H9 (cell line): ENCODE results near the gene RNF215. TPM values are rescaled to one million over a fixed set of nuclear protein-coding genes. Genes with fewer than 3 reads are reported as not detected.
A peak's percentile ranks its signal among the peaks of the same experiment; 100 is the strongest.

Experiments used
- DNase-seq: peaks from one replicate; pipeline ENCODE4 v3.0.0-alpha.2; 2017
- H2AFZ ChIP-seq: one replicate; pipeline ENCODE4 v1.6.1; 2013; ENCODE audit warnings: mild to moderate bottlenecking, low read length, control low read depth, moderate library complexity
- H2AK5ac ChIP-seq: 2 replicates; pipeline ENCODE4 v1.6.1; 2013; ENCODE audit warnings: low read length, control low read depth, mixed read lengths; ENCODE audit not compliant: insufficient read length
- H2BK120ac ChIP-seq: one replicate; pipeline ENCODE4 v1.6.1; 2013; ENCODE audit warnings: low read depth, mild to moderate bottlenecking, low read length, control low read depth, inconsistent platforms; ENCODE audit not compliant: poor library complexity, severe bottlenecking
- H2BK12ac ChIP-seq: 2 replicates; pipeline ENCODE4 v1.6.1; 2013; ENCODE audit warnings: low read length, control low read depth, mixed read lengths, low read depth; ENCODE audit not compliant: insufficient read length
- H2BK15ac ChIP-seq: 2 replicates; pipeline ENCODE4 v1.6.1; 2013; ENCODE audit warnings: low read depth, low read length, control low read depth
- H2BK20ac ChIP-seq: one replicate; pipeline ENCODE4 v1.6.1; 2013; ENCODE audit warnings: low read depth, mild to moderate bottlenecking, low read length, control low read depth, inconsistent platforms; ENCODE audit not compliant: poor library complexity, severe bottlenecking
- H2BK5ac ChIP-seq: 2 replicates; pipeline ENCODE4 v1.6.1; 2013; ENCODE audit warnings: low read length, control low read depth, mixed read lengths; ENCODE audit not compliant: insufficient read length
- H3K14ac ChIP-seq: 2 replicates; pipeline ENCODE4 v1.6.1; 2013; ENCODE audit warnings: low read length, control low read depth; ENCODE audit not compliant: insufficient read depth
- H3K18ac ChIP-seq: 2 replicates; pipeline ENCODE4 v1.6.1; 2013; ENCODE audit warnings: low read depth, mild to moderate bottlenecking, mixed read lengths, low read length, control low read depth; ENCODE audit not compliant: insufficient read length
- H3K23ac ChIP-seq: 2 replicates; pipeline ENCODE4 v1.6.1; 2013; ENCODE audit warnings: low read length, control low read depth, mixed read lengths, low read depth; ENCODE audit not compliant: insufficient read length
- H3K23me2 ChIP-seq: 2 replicates; pipeline ENCODE4 v1.6.1; 2013; ENCODE audit warnings: low read depth, mild to moderate bottlenecking, mixed read lengths, low read length, control low read depth; ENCODE audit not compliant: insufficient read length, poor library complexity, severe bottlenecking
- H3K27ac ChIP-seq: 2 replicates; pipeline ENCODE4 v1.5.1; 2013; ENCODE audit warnings: low read length, control low read depth, mixed read lengths, low read depth; ENCODE audit not compliant: insufficient read length
- H3K27me3 ChIP-seq: 2 replicates; pipeline ENCODE4 v1.6.1; 2013; ENCODE audit warnings: low read length, control low read depth, inconsistent platforms; ENCODE audit not compliant: insufficient read depth
- H3K4ac ChIP-seq: 2 replicates; pipeline ENCODE4 v1.6.1; 2013; ENCODE audit warnings: low read depth, mild to moderate bottlenecking, control low read depth, inconsistent platforms, low read length, moderate library complexity
- H3K4me1 ChIP-seq: 2 replicates; pipeline ENCODE4 v1.6.1; 2013; ENCODE audit warnings: low read length, control low read depth, inconsistent platforms; ENCODE audit not compliant: insufficient read depth
- H3K4me2 ChIP-seq: 2 replicates; pipeline ENCODE4 v1.6.1; 2013; ENCODE audit warnings: low read length, control low read depth, mixed read lengths; ENCODE audit not compliant: insufficient read length, insufficient read depth
- H3K56ac ChIP-seq: 2 replicates; pipeline ENCODE4 v1.6.1; 2013; ENCODE audit warnings: low read depth, mild to moderate bottlenecking, mixed read lengths, low read length, control low read depth; ENCODE audit not compliant: insufficient read length
- H3K79me1 ChIP-seq: 2 replicates; pipeline ENCODE4 v1.6.1; 2013; ENCODE audit warnings: low read depth, mild to moderate bottlenecking, moderate library complexity, low read length, control low read depth, inconsistent platforms; ENCODE audit not compliant: insufficient read depth, poor library complexity, severe bottlenecking
- H3K79me2 ChIP-seq: 2 replicates; pipeline ENCODE4 v1.6.1; 2013; ENCODE audit warnings: low read length, control low read depth, inconsistent platforms; ENCODE audit not compliant: insufficient read depth
- H3K9ac ChIP-seq: 2 replicates; pipeline ENCODE4 v1.6.1; 2013; ENCODE audit warnings: low read length, control low read depth, mixed read lengths; ENCODE audit not compliant: insufficient read length; ENCODE audit errors: extremely low read depth
- H3K9me3 ChIP-seq: one replicate; pipeline ENCODE4 v1.6.1; 2013; ENCODE audit warnings: low read depth, low read length, inconsistent platforms; ENCODE audit not compliant: control insufficient read depth
- H3T11ph ChIP-seq: one replicate; pipeline ENCODE4 v1.6.1; 2013; ENCODE audit warnings: mild to moderate bottlenecking, low read length, control low read depth, inconsistent platforms
- H4K20me1 ChIP-seq: one replicate; pipeline ENCODE4 v1.6.1; 2013; ENCODE audit not compliant: control insufficient read depth, insufficient read length, insufficient read depth
- H4K5ac ChIP-seq: 2 replicates; pipeline ENCODE4 v1.6.1; 2013; ENCODE audit warnings: low read depth, mild to moderate bottlenecking, mixed read lengths, low read length, control low read depth; ENCODE audit not compliant: insufficient read length
- H4K8ac ChIP-seq: replicated peaks from 2 replicates; pipeline ENCODE4 v1.6.1; 2013; ENCODE audit warnings: low read length, control low read depth, mixed read lengths, low read depth; ENCODE audit not compliant: insufficient read length
- H4K91ac ChIP-seq: 2 replicates; pipeline ENCODE4 v1.6.1; 2013; ENCODE audit warnings: low read depth, mild to moderate bottlenecking, moderate library complexity, mixed read lengths, low read length, control low read depth; ENCODE audit not compliant: insufficient read length
- H3K27ac Mint-ChIP-seq, 3 experiments: 2 replicates in 2 of 3; 3 replicates in 1 of 3; pipeline ENCODE4 v1.8.0; 2020 to 2021; ENCODE audit warnings: mixed read lengths in 3 of 3, mild to moderate bottlenecking in 1 of 3, moderate library complexity in 1 of 3
- H3K27me3 Mint-ChIP-seq: 2 replicates; pipeline ENCODE4 v1.8.0; 2021; ENCODE audit warnings: low read depth, mild to moderate bottlenecking, moderate library complexity, mixed read lengths
- H3K36me3 Mint-ChIP-seq, 3 experiments: 2 replicates in 2 of 3; 3 replicates in 1 of 3; pipeline ENCODE4 v1.8.0; 2020 to 2021; ENCODE audit warnings: low read depth in 3 of 3, mixed read lengths in 3 of 3; ENCODE audit not compliant: insufficient read depth in 1 of 3
- H3K4me1 Mint-ChIP-seq, 2 experiments: 2 replicates each; pipeline ENCODE4 v1.8.0; 2020; ENCODE audit warnings: mixed read lengths in 2 of 2
- H3K4me3 Mint-ChIP-seq, 2 experiments: 2 replicates in 1 of 2; 3 replicates in 1 of 2; pipeline ENCODE4 v1.8.0; 2020 to 2021; ENCODE audit warnings: mild to moderate bottlenecking in 2 of 2, mixed read lengths in 2 of 2, moderate library complexity in 1 of 2
- H3K9me3 Mint-ChIP-seq, 2 experiments: 2 replicates in 1 of 2; 3 replicates in 1 of 2; pipeline ENCODE4 v1.8.0; 2020; ENCODE audit warnings: mild to moderate bottlenecking in 2 of 2, mixed read lengths in 2 of 2, moderate library complexity in 1 of 2
- WGBS: extraction: QIAGEN DNeasy Blood & Tissue Kit; methylation state at CpG from one replicate; pipeline ENCODE4 v1.1.7; 2013; ENCODE audit warnings: missing lambda C conversion rate, low lambda C conversion rate, mixed read lengths; ENCODE audit not compliant: insufficient read length; ENCODE audit errors: extremely low coverage; 5-methylcytosine and 5-hydroxymethylcytosine counted together
- total RNA-seq: library from RNA; stranded (reverse); gene quantifications from 2 replicates; pipeline ENCODE4 v1.2.1, GENCODE V29; 2021
- TF ChIP-seq, protein P1 (sequence below): fragments of 200-600 bp; sonication (generic); conservative IDR thresholded peaks from 3 replicates; pipeline ENCODE4 v1.8.0; 2021; ENCODE audit warnings: antibody characterized with exemption, mild to moderate bottlenecking

Gene RNF215
- total RNA-seq, 1 experiment from 2014 or later, result 24.5 TPM

DNA sequence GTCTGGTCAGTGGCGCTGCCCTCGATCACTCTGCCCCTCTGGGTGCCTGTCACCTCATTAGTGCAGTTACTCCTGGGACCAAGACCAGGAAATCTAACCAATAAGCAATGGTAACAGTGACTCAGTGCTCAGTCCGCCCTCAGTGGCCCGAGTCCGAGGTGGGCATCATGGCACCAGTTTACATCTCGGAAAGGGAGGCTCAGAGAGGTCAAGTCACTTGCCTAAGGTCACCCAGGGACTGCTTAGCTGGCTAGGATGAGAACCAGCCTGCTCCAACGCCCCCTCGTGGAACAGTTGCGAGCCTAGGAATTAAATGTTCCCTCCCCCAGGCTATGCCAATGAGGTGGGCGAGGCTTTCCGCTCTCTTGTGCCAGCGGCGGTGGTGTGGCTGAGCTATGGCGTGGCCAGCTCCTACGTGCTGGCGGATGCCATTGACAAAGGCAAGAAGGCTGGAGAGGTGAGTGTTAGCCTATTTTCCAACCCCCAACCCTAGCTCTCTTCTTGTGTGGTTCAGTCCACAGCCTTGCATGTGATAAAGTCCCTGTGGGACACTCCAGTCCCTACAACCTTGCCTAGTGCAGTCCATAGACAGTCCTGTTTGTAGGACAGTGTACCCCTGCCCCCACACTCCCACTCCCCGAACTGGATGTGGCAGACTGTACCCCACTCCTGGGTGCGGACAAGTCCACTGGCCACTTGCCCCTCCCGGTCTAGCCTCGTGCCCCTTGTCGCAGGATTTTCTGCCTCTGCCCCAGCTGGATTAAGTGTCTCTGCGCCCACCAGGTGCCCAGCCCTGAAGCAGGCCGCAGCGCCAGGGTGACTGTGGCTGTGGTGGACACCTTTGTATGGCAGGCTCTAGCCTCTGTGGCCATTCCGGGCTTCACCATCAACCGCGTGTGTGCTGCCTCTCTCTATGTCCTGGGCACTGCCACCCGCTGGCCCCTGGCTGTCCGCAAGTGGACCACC is 39.5 kb upstream of the RNF215 start:
- Histone ChIP-seq H2BK15ac (no peak overlapping the region), H2AK5ac (no peak overlapping the region), H2AFZ (no peak overlapping the region), H4K5ac (no peak overlapping the region), H3K27me3 (no peaks in the 10 kb centered on the region), H3K23me2 (peaks cover 21% of the 10 kb centered on the region), H3K4me2 (peak overlapping the region; percentile 83), H2BK5ac (no peak overlapping the region), H3K23ac (no peak overlapping the region), H3T11ph (no peak overlapping the region), H3K56ac (no peak overlapping the region), H4K91ac (no peak overlapping the region), H3K4me1 (peaks cover 5% of the 10 kb centered on the region; the same call in 1 of the 2 replicates), H3K79me2 (no peaks in the 10 kb centered on the region; the same call in 1 of the 2 replicates), H3K14ac (no peak overlapping the region), H2BK12ac (no peak overlapping the region), H2BK20ac (no peak overlapping the region), H3K9me3 (no peaks in the 10 kb centered on the region), H3K79me1 (no peaks in the 10 kb centered on the region), H3K9ac (no peak overlapping the region), H3K18ac (no peak overlapping the region), H3K27ac (no peak overlapping the region), H4K8ac (no peak overlapping the region), H2BK120ac (no peak overlapping the region), H4K20me1 (no peaks in the 10 kb centered on the region), H3K4ac (no peak overlapping the region)
- H3K27me3 Mint-ChIP-seq, result no peaks in the 10 kb centered on the region; the same call in 1 of the 2 replicates
- H3K4me3 Mint-ChIP-seq, result peak overlapping the region; percentile 87 to 92
- H3K36me3 Mint-ChIP-seq, result peaks cover 12 to 29% (median 26%) of the 10 kb centered on the region in 3 experiments
- H3K27ac Mint-ChIP-seq, result peak overlapping the region; percentile 40 to 94 (median 88); a peak in 4 of 7 replicates
- H3K4me1 Mint-ChIP-seq, result peaks cover 34 to 36% of the 10 kb centered on the region in 2 experiments
- no peaks in the 10 kb centered on the region for H3K9me3 Mint-ChIP-seq
- DNase-seq, result peak; percentile 91
- TF ChIP-seq, protein P1, sequence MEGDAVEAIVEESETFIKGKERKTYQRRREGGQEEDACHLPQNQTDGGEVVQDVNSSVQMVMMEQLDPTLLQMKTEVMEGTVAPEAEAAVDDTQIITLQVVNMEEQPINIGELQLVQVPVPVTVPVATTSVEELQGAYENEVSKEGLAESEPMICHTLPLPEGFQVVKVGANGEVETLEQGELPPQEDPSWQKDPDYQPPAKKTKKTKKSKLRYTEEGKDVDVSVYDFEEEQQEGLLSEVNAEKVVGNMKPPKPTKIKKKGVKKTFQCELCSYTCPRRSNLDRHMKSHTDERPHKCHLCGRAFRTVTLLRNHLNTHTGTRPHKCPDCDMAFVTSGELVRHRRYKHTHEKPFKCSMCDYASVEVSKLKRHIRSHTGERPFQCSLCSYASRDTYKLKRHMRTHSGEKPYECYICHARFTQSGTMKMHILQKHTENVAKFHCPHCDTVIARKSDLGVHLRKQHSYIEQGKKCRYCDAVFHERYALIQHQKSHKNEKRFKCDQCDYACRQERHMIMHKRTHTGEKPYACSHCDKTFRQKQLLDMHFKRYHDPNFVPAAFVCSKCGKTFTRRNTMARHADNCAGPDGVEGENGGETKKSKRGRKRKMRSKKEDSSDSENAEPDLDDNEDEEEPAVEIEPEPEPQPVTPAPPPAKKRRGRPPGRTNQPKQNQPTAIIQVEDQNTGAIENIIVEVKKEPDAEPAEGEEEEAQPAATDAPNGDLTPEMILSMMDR, result peak; percentile 80
- WGBS, result no CpG with 5 or more reads among the region's 29 CpGs
